ENCODE measurements around the gene HLA-DMA.
A peak's percentile ranks its signal among the peaks of the same experiment; 100 is the strongest.

HLA-DMA gene

GRCh38 chr6:32969685-32970412 lies 17.0 kb upstream of the HLA-DMA start:
- peak; percentile 10; the same call in 1 of the 2 replicates for TF ChIP-seq L3MBTL2 (conservative IDR thresholded peaks at IDR 0.05)
- peak; percentile 59; the same call in 1 of the 2 replicates for TF ChIP-seq LEF1 (IDR thresholded peaks at IDR 0.05; ENCODE audit: borderline replicate concordance)
- peak; percentile 45; the same call in 1 of the 2 replicates for TF ChIP-seq NFRKB (IDR thresholded peaks at IDR 0.05)
- no peak for TF ChIP-seq ELF4 (IDR thresholded peaks at IDR 0.05)
- TF ChIP-seq SUZ12 (IDR thresholded peaks at IDR 0.05), result no peak
- TF ChIP-seq CTBP1 (IDR thresholded peaks at IDR 0.05; ENCODE audit: borderline replicate concordance), result 0 out of 2 replicates have a peak, but pooled peaks have one; percentile 23
- no peak for TF ChIP-seq PKNOX1 (IDR thresholded peaks at IDR 0.05)
- TF ChIP-seq ZNF384 (IDR thresholded peaks at IDR 0.05), result no peak
- TF ChIP-seq SP1 (IDR thresholded peaks at IDR 0.05), result no peak
- POLR2A ChIA-PET, result interaction anchor here (0.8 to 10.4 kb wide), 15 partner anchors 12 to 1155 kb away, joined by 3 to 369 read pairs (median 8); partner anchors contain the start of genes HLA-DMA, HLA-DMB, HSPA1A and HSPA1L
- CTCF ChIA-PET, result interaction anchor here (2.1 to 4.4 kb wide), 4 partner anchors 14 to 131 kb away, joined by 7 to 33 read pairs (median 16); partner anchors contain the start of genes HLA-DMA and TAP2
- no peak for DNase-seq (ENCODE audit: extremely low spot score)

- no peak for TF ChIP-seq CTBP1 (IDR thresholded peaks at IDR 0.05; ENCODE audit: borderline replicate concordance)
- peak; percentile 69 for TF ChIP-seq PKNOX1 (IDR thresholded peaks at IDR 0.05)
- TF ChIP-seq SUZ12 (IDR thresholded peaks at IDR 0.05), result no peak
- TF ChIP-seq ARNT (IDR thresholded peaks at IDR 0.05), result no peak
- peak; percentile 94 for TF ChIP-seq FOXM1 (IDR thresholded peaks at IDR 0.05; ENCODE audit: borderline replicate concordance)
- TF ChIP-seq NFRKB (IDR thresholded peaks at IDR 0.05), result 0 out of 2 replicates have a peak, but pooled peaks have one; percentile 10
- peak; percentile 91; the same call in 1 of the 2 replicates for TF ChIP-seq L3MBTL2 (conservative IDR thresholded peaks at IDR 0.05)
- TF ChIP-seq TARDBP (IDR thresholded peaks at IDR 0.05), result no peak
- TF ChIP-seq SP1 (IDR thresholded peaks at IDR 0.05), result no peak
- TF ChIP-seq FOXA1 (IDR thresholded peaks at IDR 0.05), result no peak
- TF ChIP-seq FOXK2 (IDR thresholded peaks at IDR 0.05), result no peak
- TF ChIP-seq LEF1 (IDR thresholded peaks at IDR 0.05; ENCODE audit: borderline replicate concordance), result no peak
- TF ChIP-seq BHLHE40 (IDR thresholded peaks at IDR 0.05; ENCODE audit: borderline replicate concordance), result no peak
- TF ChIP-seq HDGF (IDR thresholded peaks at IDR 0.05; ENCODE audit: borderline replicate concordance), result no peak
- TF ChIP-seq ELF4 (IDR thresholded peaks at IDR 0.05), result peak; percentile 14; the same call in 1 of the 2 replicates
- TF ChIP-seq ZNF384 (IDR thresholded peaks at IDR 0.05), result no peak
- CTCF ChIA-PET, result interaction anchor here (4.1 to 4.4 kb wide), 2 partner anchors 15 kb away, joined by 23 to 33 read pairs; partner anchors contain the start of gene HLA-DMA
- POLR2A ChIA-PET, result interaction anchor here (0.8 to 10.4 kb wide), 11 partner anchors 13 to 136 kb away, joined by 3 to 369 read pairs (median 4); partner anchors contain the start of genes HLA-DMA, HLA-DMB, PSMB9 and TAP1
- DNase-seq (ENCODE audit: extremely low spot score), result no peak
Observed at GRCh38 chr6:32968867-32969684, 16.2 kb upstream of the HLA-DMA start.

GRCh38 chr6:32968093-32968866 lies 15.4 kb upstream of the HLA-DMA start, which contains the start of gene BRD2:
Gene BRD2, plus strand, starts transcription at chr6:32968594. Its CDS starts 4,305 bp downstream, at chr6:32972899.
- POLR2A ChIA-PET, result interaction anchor here (1.0 to 10.4 kb wide), 7 partner anchors 13 to 135 kb away, joined by 3 to 369 read pairs (median 4); partner anchors contain the start of genes HLA-DMA, PSMB9 and TAP1
- TF ChIP-seq ELF4 (IDR thresholded peaks at IDR 0.05), result no peak
- TF ChIP-seq L3MBTL2 (conservative IDR thresholded peaks at IDR 0.05), result peak; percentile 90
- CTCF ChIA-PET, result interaction anchor here (0.5 to 4.4 kb wide), 6 partner anchors 14 to 170 kb away, joined by 3 to 33 read pairs (median 6); partner anchors contain the start of genes HLA-DMA and TAP2

GRCh38 chr6:32967151-32968091 lies 14.5 kb upstream of the HLA-DMA start:
- TF ChIP-seq SP1 (IDR thresholded peaks at IDR 0.05) (no peak), CTBP1 (IDR thresholded peaks at IDR 0.05; ENCODE audit: borderline replicate concordance) (no peak), ZNF384 (IDR thresholded peaks at IDR 0.05) (no peak), LEF1 (IDR thresholded peaks at IDR 0.05; ENCODE audit: borderline replicate concordance) (no peak), FOXM1 (IDR thresholded peaks at IDR 0.05; ENCODE audit: borderline replicate concordance) (no peak), ARNT (IDR thresholded peaks at IDR 0.05) (no peak)
- no peak for DNase-seq (ENCODE audit: extremely low spot score)
- CTCF ChIA-PET, result interaction anchor here (0.5 to 4.4 kb wide), 6 partner anchors 13 to 129 kb away, joined by 3 to 23 read pairs (median 4); partner anchors contain the start of genes HLA-DMA and TAP2
- POLR2A ChIA-PET, result interaction anchor here (1.3 to 10.4 kb wide), 4 partner anchors 12 to 74 kb away, joined by 3 to 369 read pairs (median 187); partner anchors contain the start of gene HLA-DMA

More at GRCh38 chr6:32968093-32968866, 15.4 kb upstream of the HLA-DMA start, which contains the start of gene BRD2:
- DNase-seq (ENCODE audit: extremely low spot score), result peak; percentile 85
